ENCODE data around the gene MRPL28. TPM values are rescaled to one million over a fixed set of nuclear protein-coding genes. Genes with fewer than 3 reads are reported as not detected.

The MRPL28 gene
- total and polyA plus RNA-seq, 2 donors from 2014 or later: 59.1 to 201 TPM

DNA sequence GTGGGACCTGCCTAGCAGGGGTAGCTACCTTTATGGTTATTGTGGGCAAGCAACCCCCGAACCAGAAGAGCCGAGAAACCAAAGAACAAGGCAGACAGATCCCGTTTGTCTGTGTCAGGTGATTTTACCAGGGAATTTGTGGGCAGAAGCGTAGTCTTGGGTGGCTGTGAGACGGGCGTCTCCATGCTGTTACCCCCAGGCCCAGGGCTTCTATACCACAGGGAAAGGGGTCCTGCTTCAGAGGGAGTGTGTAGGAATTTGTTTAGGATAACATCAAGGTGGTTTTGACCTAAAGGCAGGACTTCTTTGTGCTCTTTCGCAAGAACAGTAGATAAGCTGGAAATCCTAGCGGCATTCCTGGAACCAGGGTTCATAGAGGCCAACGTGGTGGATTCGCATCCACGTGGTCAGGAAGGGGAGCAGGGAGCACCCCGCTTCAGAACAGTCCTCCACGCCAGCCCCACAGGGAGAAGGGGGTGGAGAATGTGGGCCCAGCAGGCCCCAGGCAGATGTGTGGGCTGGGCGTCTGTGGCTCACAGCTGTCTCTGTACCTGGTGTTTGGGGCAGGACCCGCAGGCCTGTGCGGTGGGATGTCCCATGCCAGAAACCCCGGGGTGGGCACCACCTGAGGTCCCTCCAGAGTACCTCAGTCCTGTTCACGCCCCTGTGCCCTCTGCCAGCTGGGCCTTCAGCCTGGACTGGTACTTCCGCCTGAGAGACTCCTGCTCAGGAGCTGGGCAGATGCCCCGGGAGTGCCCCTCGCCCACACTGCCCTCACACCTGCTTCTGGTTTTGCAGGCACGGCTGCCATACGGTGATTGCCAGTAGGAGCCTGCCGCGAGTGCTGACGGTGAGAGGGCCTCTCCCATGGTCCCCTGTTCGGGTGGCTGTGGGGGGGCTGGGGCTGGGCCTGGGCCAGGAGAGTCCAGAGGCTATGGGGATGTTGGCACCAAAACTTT lies 35.5 kb upstream of the MRPL28 start:
- Histone ChIP-seq H3K4me1 (ENCODE audit: control insufficient read depth in 2 of 3, insufficient read depth in 2 of 3, low read depth in 1 of 3, low read length in 3 of 3) (peaks cover 0 to under 1% (median 0%) of the 10 kb centered on the region in 3 donors), H3K9ac (ENCODE audit: low read length in 3 of 3) (no peak overlapping the region), H3K27me3 (ENCODE audit: control insufficient read depth, insufficient read depth, low read length) (no peaks in the 10 kb centered on the region), H3K9me3 (ENCODE audit: control insufficient read depth in 2 of 3, insufficient read depth in 1 of 3, low read length in 3 of 3) (no peaks in the 10 kb centered on the region), H3K4me3 (ENCODE audit: low read length in 3 of 3) (no peak overlapping the region), H3K27ac (ENCODE audit: low read depth in 2 of 2, low read length in 2 of 2) (no peak overlapping the region), H3K36me3 (ENCODE audit: control insufficient read depth in 2 of 3, insufficient read depth in 3 of 3, low read length in 3 of 3) (peaks cover 0 to 5% (median 0%) of the 10 kb centered on the region in 3 donors)
- TF ChIP-seq, protein P1, sequence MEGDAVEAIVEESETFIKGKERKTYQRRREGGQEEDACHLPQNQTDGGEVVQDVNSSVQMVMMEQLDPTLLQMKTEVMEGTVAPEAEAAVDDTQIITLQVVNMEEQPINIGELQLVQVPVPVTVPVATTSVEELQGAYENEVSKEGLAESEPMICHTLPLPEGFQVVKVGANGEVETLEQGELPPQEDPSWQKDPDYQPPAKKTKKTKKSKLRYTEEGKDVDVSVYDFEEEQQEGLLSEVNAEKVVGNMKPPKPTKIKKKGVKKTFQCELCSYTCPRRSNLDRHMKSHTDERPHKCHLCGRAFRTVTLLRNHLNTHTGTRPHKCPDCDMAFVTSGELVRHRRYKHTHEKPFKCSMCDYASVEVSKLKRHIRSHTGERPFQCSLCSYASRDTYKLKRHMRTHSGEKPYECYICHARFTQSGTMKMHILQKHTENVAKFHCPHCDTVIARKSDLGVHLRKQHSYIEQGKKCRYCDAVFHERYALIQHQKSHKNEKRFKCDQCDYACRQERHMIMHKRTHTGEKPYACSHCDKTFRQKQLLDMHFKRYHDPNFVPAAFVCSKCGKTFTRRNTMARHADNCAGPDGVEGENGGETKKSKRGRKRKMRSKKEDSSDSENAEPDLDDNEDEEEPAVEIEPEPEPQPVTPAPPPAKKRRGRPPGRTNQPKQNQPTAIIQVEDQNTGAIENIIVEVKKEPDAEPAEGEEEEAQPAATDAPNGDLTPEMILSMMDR (IDR thresholded peaks at IDR 0.05; ENCODE audit: borderline replicate concordance, extremely low read depth, insufficient read depth): no peak
- intact Hi-C loops (cut with DNase I): no loop called here
- DNase-seq: no peak
- no peak for FAIRE-seq

DNA sequence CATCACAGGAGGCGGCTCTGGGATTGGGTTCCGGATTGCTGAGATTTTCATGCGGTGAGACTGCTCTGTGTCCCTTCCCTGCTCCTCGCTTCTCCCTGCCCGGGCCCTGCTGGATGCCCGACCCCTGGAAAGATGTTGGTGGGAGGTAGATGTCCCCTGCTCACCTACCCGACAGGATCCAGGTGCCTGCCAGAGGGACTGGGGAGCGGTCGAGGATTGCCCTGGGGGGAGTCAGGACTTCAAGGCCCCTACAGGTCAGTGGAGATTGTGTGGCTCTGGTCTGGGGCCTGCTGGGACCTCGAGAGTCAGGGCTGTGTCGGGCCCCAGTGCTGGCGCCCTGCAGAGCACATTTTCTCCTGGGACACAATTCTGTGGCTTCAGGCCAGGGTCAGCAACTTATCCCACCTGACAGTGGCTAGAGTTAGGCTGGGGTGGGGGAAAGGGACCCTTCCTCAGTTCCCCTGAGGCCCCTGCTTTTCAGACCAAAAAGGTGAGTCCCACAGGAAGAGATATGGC lies 34.7 kb upstream of the MRPL28 start:
- H3K9me3 ChIP-seq (ENCODE audit: control insufficient read depth in 2 of 3, insufficient read depth in 1 of 3, low read length in 3 of 3): no peaks in the 10 kb centered on the region
- H3K36me3 ChIP-seq (ENCODE audit: control insufficient read depth in 2 of 3, insufficient read depth in 3 of 3, low read length in 3 of 3): peaks cover 0 to 5% (median 0%) of the 10 kb centered on the region in 3 donors
- H3K27me3 ChIP-seq (ENCODE audit: control insufficient read depth, insufficient read depth, low read length): no peaks in the 10 kb centered on the region
- H3K9ac ChIP-seq (ENCODE audit: low read length in 3 of 3): no peak overlapping the region
- H3K4me1 ChIP-seq (ENCODE audit: control insufficient read depth in 2 of 3, insufficient read depth in 2 of 3, low read depth in 1 of 3, low read length in 3 of 3): peaks cover 0 to 4% (median 0%) of the 10 kb centered on the region in 3 donors
- FAIRE-seq: no peak
- TF ChIP-seq, protein P1 (IDR thresholded peaks at IDR 0.05; ENCODE audit: borderline replicate concordance, extremely low read depth, insufficient read depth): no peak
- H3K27ac ChIP-seq (ENCODE audit: low read depth in 2 of 2, low read length in 2 of 2): no peak overlapping the region
- DNase-seq: no peak
- intact Hi-C loops (cut with DNase I): no loop called here
- no peak overlapping the region for H3K4me3 ChIP-seq (ENCODE audit: low read length in 3 of 3)

DNA sequence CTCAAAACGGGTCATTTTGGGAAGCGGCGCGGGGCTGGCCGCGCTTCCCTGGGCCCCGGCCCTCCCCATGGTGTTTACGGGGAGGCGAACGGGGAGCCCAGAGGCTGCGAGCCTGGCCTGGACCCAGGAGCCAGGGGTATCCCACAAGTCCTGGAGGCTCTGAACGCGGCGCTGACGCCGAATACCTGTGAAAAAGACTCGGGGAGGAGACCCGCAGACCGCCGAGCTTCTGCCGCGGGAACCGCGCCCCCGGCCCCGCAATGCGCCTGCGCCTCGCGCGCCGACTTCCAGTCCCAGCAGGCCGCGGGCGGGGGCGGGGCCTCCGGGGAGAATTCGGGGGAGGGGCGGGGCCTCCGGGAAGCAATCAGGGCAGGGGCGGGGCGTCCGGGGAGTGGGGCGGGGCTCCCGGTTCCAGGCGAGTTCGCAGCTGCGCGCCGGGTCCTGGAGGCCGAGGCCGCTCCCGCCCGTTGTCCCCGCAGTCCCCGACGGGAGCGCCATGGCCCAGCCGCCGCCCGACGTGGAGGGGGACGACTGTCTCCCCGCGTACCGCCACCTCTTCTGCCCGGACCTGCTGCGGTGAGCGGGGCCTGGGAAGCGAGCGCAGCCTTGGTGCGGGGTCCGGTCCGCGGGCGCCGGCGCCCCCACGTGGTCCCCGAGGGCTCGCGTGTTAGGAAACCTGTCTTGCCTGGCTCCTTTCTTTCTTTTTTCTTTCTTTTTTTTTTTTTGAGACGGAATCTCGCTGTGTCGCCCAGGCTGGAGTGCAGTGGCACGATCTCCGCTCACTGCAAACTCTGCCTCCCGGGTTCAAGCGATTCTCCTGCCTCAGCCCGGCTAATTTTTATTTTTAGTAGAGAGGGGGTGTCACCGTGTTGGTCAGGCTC lies 31.4 kb upstream of the MRPL28 start, which contains the start of gene DECR2:
Gene DECR2, plus strand, starts transcription at position 418 of the 881 bp plus-strand sequence. Its CDS starts 79 bp downstream, at position 497.
- H3K36me3 ChIP-seq (ENCODE audit: control insufficient read depth in 2 of 3, insufficient read depth in 3 of 3, low read length in 3 of 3): no peaks in the 10 kb centered on the region
- no peak for FAIRE-seq
- no peaks in the 10 kb centered on the region for H3K27me3 ChIP-seq (ENCODE audit: control insufficient read depth, insufficient read depth, low read length)
- H3K4me3 ChIP-seq (ENCODE audit: low read length in 3 of 3): peak within 1 kb of the TSS; percentile 53 to 71 (median 64)
- peak within 1 kb of the TSS; percentile 83 to 94 for H3K27ac ChIP-seq (ENCODE audit: low read depth in 2 of 2, low read length in 2 of 2)
- intact Hi-C loops (cut with DNase I): no loop called here
- TF ChIP-seq, protein P1 (IDR thresholded peaks at IDR 0.05; ENCODE audit: borderline replicate concordance, extremely low read depth, insufficient read depth): no peak
- peak within 1 kb of the TSS in 2 of 3 donors; percentile 15 to 61 for H3K9ac ChIP-seq (ENCODE audit: low read length in 3 of 3)
- peak; percentile 96 to 99 (median 98) for DNase-seq
- no peaks in the 10 kb centered on the region for H3K9me3 ChIP-seq (ENCODE audit: control insufficient read depth in 2 of 3, insufficient read depth in 1 of 3, low read length in 3 of 3)
- peaks cover 0 to 7% (median 0%) of the 10 kb centered on the region in 3 donors for H3K4me1 ChIP-seq (ENCODE audit: control insufficient read depth in 2 of 3, insufficient read depth in 2 of 3, low read depth in 1 of 3, low read length in 3 of 3)
